Choroid plexus epithelial cell (primary cell): ENCODE data around the gene INTS1.

Source experiments
- DNase-seq: peaks from one replicate; pipeline ENCODE4 v3.0.0-alpha.2; 2010; ENCODE audit warnings: low read depth
- H3K4me3 ChIP-seq: 2 replicates; pipeline ENCODE4 v1.5.1; 2011; ENCODE audit warnings: low read depth, mild to moderate bottlenecking, control low read depth, low read length, moderate library complexity
- CTCF ChIP-seq: conservative IDR thresholded peaks from 2 replicates; pipeline ENCODE4 v1.5.1; 2011; ENCODE audit warnings: low read depth, mild to moderate bottlenecking, control low read depth, inconsistent platforms, low read length, moderate library complexity

Gene INTS1

GRCh38 chr7:1484569-1484968 is 19.6 kb downstream of the INTS1 start:
- DNase-seq, result no peak
- TF ChIP-seq CTCF, result no peak
- no peak overlapping the region for H3K4me3 ChIP-seq

- no peak overlapping the region for H3K4me3 ChIP-seq
- TF ChIP-seq CTCF, result no peak
- DNase-seq, result no peak
Measured at GRCh38 chr7:1483536-1484505, 20.4 kb downstream of the INTS1 start.

GRCh38 chr7:1483079-1483478 is 21.1 kb downstream of the INTS1 start:
- H3K4me3 ChIP-seq, result no peak overlapping the region
- no peak for DNase-seq
- TF ChIP-seq CTCF, result no peak

- no peak for TF ChIP-seq CTCF
- no peak overlapping the region for H3K4me3 ChIP-seq
- DNase-seq, result no peak
Measured at GRCh38 chr7:1481300-1481699, 22.9 kb downstream of the INTS1 start.

- no peak for DNase-seq
Measured at GRCh38 chr7:1480670-1481069, 23.5 kb downstream of the INTS1 start.

GRCh38 chr7:1479287-1479686 is 24.9 kb downstream of the INTS1 start:
- TF ChIP-seq CTCF, result no peak
- H3K4me3 ChIP-seq, result no peak overlapping the region
- no peak for DNase-seq

More at GRCh38 chr7:1480670-1481069, 23.5 kb downstream of the INTS1 start:
- TF ChIP-seq CTCF, result no peak
- H3K4me3 ChIP-seq, result no peak overlapping the region

- no peak for TF ChIP-seq CTCF
- DNase-seq, result no peak
- H3K4me3 ChIP-seq, result no peak overlapping the region
Measured at GRCh38 chr7:1478480-1478879, 25.7 kb downstream of the INTS1 start.
